ENCODE data around the gene CHD2.

Gene CHD2

GRCh38 chr15:92884436-92885223 is 15.5 kb upstream of the CHD2 start:
- H3K27ac ChIP-seq, result peak overlapping the region; percentile 93
- DNase-seq (ENCODE audit: low read depth, low spot score), result no peak

- DNase-seq (ENCODE audit: low read depth, low spot score), result no peak
- peak overlapping the region; percentile 93 for H3K27ac ChIP-seq
These were observed 14.7 kb upstream of the CHD2 start for GRCh38 chr15:92885224-92886041.

- peak overlapping the region; percentile 93 for H3K27ac ChIP-seq
- no peak for DNase-seq (ENCODE audit: low read depth, low spot score)
These were observed 14.0 kb upstream of the CHD2 start for GRCh38 chr15:92886042-92886537.

DNA sequence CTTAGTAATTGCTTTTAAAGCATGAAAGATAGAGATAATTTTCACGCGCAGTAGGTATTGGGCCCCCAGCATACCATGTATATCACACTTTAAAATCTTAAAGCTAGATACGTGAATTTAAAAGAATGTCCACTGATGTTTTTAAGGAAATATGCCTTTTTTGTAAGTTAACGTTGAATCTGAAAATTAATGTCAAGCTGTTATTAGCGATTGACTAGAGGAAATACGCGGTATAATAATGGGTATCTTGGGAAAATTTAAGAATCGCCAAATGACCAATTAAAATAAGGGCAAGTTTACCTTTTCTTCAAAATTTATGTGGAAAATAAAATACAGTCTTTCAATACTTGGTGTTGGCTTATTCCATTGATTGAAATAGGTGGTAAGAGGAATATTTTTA is 13.3 kb upstream of the CHD2 start:
- peak overlapping the region; percentile 93 for H3K27ac ChIP-seq
- no peak for DNase-seq (ENCODE audit: low read depth, low spot score)

DNA sequence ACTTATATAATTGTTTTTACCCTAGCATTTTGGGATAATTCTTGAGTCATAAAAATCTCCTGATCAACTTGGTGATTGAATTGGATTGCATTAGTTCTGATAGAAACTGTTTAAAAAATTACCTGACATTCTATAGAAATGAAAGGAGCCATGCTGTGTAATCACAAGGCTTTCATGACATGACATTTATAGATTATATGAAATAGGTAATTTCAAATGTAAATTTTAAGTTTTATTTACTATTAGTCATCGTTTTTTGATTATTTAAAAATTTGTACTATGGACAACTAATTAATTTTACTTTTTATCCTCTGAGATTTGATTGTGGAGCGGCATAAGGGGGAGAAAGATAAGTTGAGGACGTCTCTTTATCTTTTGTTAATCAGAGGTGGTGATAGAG is 12.3 kb upstream of the CHD2 start:
- no peak for DNase-seq (ENCODE audit: low read depth, low spot score)
- peak overlapping the region; percentile 93 for H3K27ac ChIP-seq

DNA sequence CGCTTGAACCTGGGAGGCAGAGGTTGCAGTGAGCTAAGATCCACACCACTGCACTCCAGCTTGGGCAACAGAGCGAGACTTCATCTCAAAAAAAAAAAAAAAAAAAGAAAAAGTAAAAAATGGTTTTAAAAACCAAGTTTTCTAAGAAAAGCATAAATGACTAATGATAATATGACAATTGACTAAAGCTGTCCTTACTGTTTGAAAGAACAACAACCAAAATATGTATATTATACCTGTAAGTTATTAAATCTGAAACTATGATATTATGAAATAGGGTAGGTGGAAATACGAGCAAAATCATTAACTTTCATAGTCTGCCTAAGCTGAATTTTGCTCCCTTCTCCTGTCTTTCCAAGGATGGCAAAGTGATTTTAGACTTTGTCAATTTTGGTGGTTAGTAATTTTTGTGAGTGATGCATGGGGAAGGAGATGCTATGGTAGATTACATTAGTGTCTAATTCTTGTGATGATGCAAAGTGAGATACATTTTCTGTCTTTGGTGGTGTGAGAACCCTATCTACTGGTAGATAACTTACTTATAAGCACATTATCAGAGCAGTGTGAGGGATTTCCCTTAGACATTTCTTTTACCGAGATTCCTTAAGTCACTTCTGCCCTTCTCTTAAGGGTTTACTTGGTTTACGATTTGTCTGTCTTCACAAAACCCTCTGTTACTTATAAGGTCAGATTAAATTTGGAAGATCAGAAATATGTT is 10.6 kb upstream of the CHD2 start:
- no peak overlapping the region for H3K27ac ChIP-seq
- no peak for DNase-seq (ENCODE audit: low read depth, low spot score)

GRCh38 chr15:92891533-92892200 is 8.5 kb upstream of the CHD2 start:
- DNase-seq (ENCODE audit: low read depth, low spot score), result no peak
- peak overlapping the region; percentile 0 for H3K27ac ChIP-seq

DNA sequence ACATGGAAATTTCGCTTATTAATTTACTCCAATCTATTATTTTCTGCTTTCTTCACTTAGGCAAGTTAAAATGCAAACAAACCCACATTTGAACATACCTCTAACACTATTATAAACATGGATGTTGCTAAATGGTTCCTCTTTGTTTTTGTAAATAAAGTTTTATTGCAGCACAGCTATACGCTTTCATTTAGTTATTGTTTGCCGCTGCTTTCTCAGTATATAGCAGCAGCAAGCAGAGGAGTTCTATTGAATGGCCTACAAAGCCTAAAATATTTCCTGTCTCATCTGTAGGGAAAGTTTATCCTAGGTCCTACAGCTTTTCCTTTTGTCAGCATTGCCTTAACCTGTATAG is 7.9 kb upstream of the CHD2 start:
- DNase-seq (ENCODE audit: low read depth, low spot score), result no peak
- peak overlapping the region; percentile 0 for H3K27ac ChIP-seq

- DNase-seq (ENCODE audit: low read depth, low spot score), result no peak
- no peak overlapping the region for H3K27ac ChIP-seq
These were observed 6.9 kb upstream of the CHD2 start for GRCh38 chr15:92893200-92893599.

- no peak for DNase-seq (ENCODE audit: low read depth, low spot score)
- peak overlapping the region; percentile 10 for H3K27ac ChIP-seq
These were observed 3.6 kb upstream of the CHD2 start for GRCh38 chr15:92896561-92896960.

- DNase-seq (ENCODE audit: low read depth, low spot score), result no peak
- peak overlapping the region; percentile 98 for H3K27ac ChIP-seq
These were observed 2.5 kb upstream of the CHD2 start for GRCh38 chr15:92897620-92898019.

DNA sequence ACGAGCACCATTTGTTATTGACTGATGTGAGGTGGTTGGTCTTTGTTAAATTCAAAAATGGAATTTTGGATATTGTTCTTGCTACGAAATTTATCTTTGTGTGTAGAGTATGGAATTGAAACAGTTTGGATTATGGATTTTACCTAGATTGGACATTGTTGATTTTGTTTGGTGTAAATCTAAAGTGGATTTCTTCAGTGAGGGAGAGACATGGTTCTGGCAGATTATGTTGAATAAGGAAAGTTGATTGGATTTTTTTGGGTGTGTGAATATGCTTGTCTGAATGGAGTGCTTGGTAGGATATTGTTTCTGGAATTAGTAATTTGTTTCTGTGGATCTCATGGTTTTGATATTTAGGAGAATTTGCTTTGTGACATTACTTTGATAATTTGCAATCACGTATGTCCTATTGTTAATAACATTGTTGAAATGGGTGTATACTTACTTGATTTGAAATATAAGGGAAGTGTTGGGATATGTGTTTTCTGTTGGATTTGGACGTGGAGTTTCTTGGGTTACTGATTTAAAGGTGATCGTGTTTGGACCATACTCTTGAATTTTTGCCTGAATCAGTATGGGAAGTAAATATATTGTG is 1.0 kb upstream of the CHD2 start:
- H3K27ac ChIP-seq, result peak overlapping the region; percentile 98
- DNase-seq (ENCODE audit: low read depth, low spot score), result no peak

DNA sequence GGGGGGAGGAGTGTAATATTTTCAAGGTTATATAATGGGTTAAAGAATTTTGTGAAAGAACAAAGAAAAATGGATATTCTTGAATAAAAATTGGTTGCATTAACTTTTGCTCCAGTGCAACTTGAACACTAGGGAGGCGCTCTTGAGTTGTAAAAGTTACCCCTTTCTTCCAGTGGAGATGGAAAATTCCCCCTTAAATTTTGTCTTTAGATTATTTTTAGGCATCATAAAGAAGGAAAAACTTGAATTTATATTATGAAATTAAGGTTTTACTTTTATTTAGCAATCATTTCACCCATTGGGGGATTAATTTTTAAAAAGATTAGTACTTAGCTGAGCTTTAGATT is 550 bp upstream of the CHD2 start:
- DNase-seq (ENCODE audit: low read depth, low spot score), result no peak
- peak overlapping the region; percentile 98 for H3K27ac ChIP-seq

- DNase-seq (ENCODE audit: low read depth, low spot score), result no peak
- H3K27ac ChIP-seq, result peak overlapping the region; percentile 98
These were observed 577 bp downstream of the CHD2 start for GRCh38 chr15:92900731-92901071.

DNA sequence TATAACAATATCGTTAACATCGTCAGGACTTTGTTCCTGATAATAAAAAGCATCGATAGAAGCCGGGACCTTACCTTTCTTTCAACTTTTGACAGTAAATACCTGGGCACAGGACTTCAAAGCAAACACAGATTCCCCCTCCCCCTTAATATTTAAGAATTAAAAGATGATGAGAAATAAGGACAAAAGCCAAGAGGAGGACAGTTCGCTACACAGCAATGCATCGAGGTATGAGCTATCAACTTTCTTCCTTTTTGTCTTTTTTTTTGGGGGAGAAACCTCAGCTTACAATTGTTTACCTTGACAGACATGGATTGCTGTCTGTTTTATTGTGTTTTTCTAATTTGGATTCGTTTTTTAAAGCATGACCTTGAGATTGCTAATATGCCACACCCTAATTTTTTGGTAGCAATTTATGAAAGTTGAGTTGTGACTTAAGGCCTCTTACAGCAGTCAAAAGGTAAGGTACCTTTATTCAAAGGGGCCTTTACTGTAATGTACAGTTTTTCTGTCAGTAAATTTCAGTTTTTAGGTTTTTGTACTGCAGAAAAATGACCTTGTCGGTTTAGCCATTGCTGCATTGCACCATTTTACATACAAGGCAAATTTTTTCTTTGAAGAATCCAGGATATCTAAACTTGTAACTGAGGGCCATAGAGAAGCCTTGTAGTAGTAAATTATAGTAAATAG is 1.1 kb downstream of the CHD2 start:
- peak overlapping the region; percentile 98 for H3K27ac ChIP-seq
- DNase-seq (ENCODE audit: low read depth, low spot score), result no peak

GRCh38 chr15:92901995-92902394 is 1.9 kb downstream of the CHD2 start:
- peak overlapping the region; percentile 98 for H3K27ac ChIP-seq
- no peak for DNase-seq (ENCODE audit: low read depth, low spot score)

DNA sequence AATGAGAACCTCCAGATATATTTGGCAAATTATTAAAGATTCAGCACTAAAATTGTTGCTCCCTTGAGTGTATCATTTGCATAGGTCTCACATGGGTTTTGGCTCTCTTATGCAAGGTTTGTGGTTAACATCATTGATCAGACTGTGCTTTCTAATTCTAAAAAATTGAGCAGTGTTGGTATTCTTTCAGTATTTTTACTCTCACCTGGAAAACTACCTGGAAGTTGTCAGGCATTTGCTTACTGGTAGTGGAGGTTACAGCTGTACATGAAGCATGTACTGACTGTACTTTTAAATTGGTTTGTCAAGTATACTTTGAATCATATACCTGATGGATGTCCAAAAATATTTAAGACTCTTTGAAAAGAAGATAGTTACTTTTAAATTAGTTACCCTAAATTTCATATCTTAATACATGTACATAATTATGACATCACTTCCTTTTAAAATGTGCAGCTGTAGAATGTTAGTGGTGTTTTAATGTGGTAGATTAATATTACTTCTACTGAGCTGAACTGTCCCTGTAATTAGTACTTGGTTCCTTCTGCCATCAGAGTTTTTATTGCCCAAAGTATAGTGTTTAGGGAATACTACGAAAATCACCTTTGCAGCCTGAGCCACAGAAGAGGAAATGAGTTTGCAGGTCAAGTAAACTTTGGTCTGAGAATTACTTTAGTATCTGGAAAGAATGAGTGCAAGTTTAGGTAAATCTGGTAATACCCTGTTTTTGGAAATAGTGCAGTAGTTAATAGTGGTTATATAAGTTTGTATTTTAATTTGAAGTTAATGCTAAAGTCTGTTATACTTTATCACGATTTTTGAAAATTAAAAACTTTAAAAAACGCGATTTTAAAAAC is 2.8 kb downstream of the CHD2 start:
- peak overlapping the region; percentile 98 for H3K27ac ChIP-seq
- no peak for DNase-seq (ENCODE audit: low read depth, low spot score)

- H3K27ac ChIP-seq, result peak overlapping the region; percentile 98
- no peak for DNase-seq (ENCODE audit: low read depth, low spot score)
These were observed 3.5 kb downstream of the CHD2 start for GRCh38 chr15:92903631-92903965.
